ENCODE data around the gene SAMD4B. TPM values are rescaled to one million over a fixed set of nuclear protein-coding genes. Genes with fewer than 3 reads are reported as not detected.
A peak's percentile ranks its signal among the peaks of the same experiment; 100 is the strongest.

SAMD4B gene
- total and polyA plus RNA-seq, 2 of the 8 experiments (the other 6 are each of a cell fraction or from before 2014, with no cell fraction given): 137 to 158 TPM

DNA sequence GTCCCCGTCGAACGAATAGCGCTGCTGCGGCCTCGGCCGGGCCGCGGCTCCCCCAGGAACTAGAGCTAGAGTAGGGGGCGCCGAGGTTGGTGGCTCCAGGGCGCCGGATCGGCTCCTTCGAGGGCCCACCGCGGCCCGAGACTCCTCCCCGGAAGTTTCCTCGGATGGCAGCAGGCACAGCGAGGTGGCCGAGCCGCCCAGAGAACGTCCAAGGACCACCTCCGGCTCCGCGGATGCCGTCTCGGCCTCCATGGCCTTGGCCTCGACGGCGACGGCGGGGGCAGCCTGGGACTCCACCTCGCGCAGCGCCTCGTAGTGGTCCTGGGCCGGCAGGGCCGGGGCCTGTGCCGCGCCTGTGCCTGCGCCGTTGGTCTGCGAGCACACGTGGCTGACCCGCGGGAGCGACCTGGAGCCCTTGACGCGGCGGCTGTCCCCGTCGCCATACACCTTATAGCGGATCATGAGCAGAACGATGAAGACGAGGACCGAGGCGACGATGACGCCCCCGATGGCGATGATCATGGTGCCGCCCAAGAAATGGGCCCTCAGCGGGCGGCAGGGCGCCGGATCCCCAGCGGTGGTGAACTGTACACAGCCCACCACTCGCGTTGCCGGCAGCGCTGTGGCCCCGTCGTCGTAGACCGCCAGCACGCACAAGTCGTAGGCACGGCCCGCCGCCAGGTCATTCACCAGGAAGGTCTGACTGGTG is 34.2 kb upstream of the SAMD4B start:
- Histone ChIP-seq H3K36me3 (ENCODE audit: control insufficient read depth in 2 of 4, insufficient read depth in 4 of 4, low read length in 3 of 4) (no peaks in the 10 kb centered on the region; a peak in 1 of 8 replicates), H3K56ac (replicated peaks; ENCODE audit: insufficient read length, low read depth, low read length) (peak overlapping the region; percentile 24), H3K14ac (ENCODE audit: insufficient read length) (no peak overlapping the region), H3K4me2 (ENCODE audit: insufficient read depth in 1 of 2, low read depth in 2 of 2, low read length in 2 of 2) (peak overlapping the region; percentile 57 to 87), H3K79me1 (ENCODE audit: low read depth, low read length) (no peaks in the 10 kb centered on the region), H3K27me3 (replicated peaks in 1 of 4; ENCODE audit: control insufficient read depth in 3 of 4, extremely low read depth in 1 of 4, insufficient read depth in 3 of 4, low read length in 3 of 4) (peaks cover 0 to 29% (median 9%) of the 10 kb centered on the region in 4 experiments; a peak in 4 of 7 replicates), H3K4me1 (replicated peaks in 1 of 4; ENCODE audit: control insufficient read depth in 3 of 4, insufficient read depth in 4 of 4, low read length in 3 of 4) (peaks cover 1 to 14% (median 12%) of the 10 kb centered on the region in 4 experiments; a peak in 6 of 7 replicates), H2BK120ac (replicated peaks; ENCODE audit: low read depth, low read length) (no peak overlapping the region), H3K4ac (replicated peaks; ENCODE audit: insufficient read length, low read depth, low read length) (peak overlapping the region; percentile 62), H4K5ac (ENCODE audit: insufficient read length, low read depth, low read length) (no peak overlapping the region), H2BK20ac (ENCODE audit: low read length) (no peak overlapping the region), H3K9me3 (ENCODE audit: insufficient read depth in 2 of 2, low read depth in 1 of 2, low read length in 1 of 2) (no peaks in the 10 kb centered on the region), H3K79me2 (ENCODE audit: control insufficient read depth in 1 of 2, insufficient read depth in 2 of 2, low read length in 2 of 2) (no peaks in the 10 kb centered on the region), H3K18ac (ENCODE audit: extremely low read depth, low read length) (peak overlapping the region; percentile 85), H2AFZ (ENCODE audit: low read length) (no peak overlapping the region; the same call in 1 of the 2 replicates), H3K9ac (replicated peaks in 1 of 4; ENCODE audit: extremely low read depth in 1 of 4, low read depth in 3 of 4, low read length in 3 of 4) (peak overlapping the region in 2 of 4 experiments; percentile 2 to 58; a peak in 1 of 7 replicates), H4K8ac (ENCODE audit: extremely low read depth, insufficient read depth, low read length) (peak overlapping the region; percentile 88), H2AK5ac (ENCODE audit: low read depth, low read length) (no peak overlapping the region), H4K91ac (replicated peaks; ENCODE audit: insufficient read length, low read length) (peak overlapping the region; percentile 62), H2BK5ac (ENCODE audit: low read depth, low read length) (peak overlapping the region; percentile 28; the same call in 1 of the 2 replicates), H3K23me2 (ENCODE audit: low read depth, low read length) (peaks cover 12% of the 10 kb centered on the region; the same call in 1 of the 2 replicates), H3K23ac (ENCODE audit: insufficient read length) (no peak overlapping the region), H3K27ac (ENCODE audit: low read depth, low read length) (no peak overlapping the region), H4K20me1 (replicated peaks in 1 of 2; ENCODE audit: control insufficient read depth in 1 of 2, insufficient read depth in 2 of 2, low read length in 2 of 2) (no peaks in the 10 kb centered on the region), H2BK12ac (ENCODE audit: low read depth, low read length) (peak overlapping the region; percentile 19; the same call in 1 of the 2 replicates), H3K4me3 (ENCODE audit: extremely low read depth in 1 of 4, insufficient read depth in 2 of 4, low read depth in 3 of 4, low read length in 4 of 4) (peak overlapping the region; percentile 40 to 75 (median 64)), H2BK15ac (ENCODE audit: low read length) (no peak overlapping the region)
- 6% methylated on average over 72 of the region's 82 CpGs; no CpG with 5 or more reads in 1 of the 2 experiments for WGBS, 2 experiments (ENCODE audit: extremely low coverage in 1 of 2, insufficient coverage in 1 of 2, insufficient read length in 1 of 2, insufficient replicate concordance in 2 of 2, low coverage in 1 of 2, low lambda C conversion rate in 2 of 2, missing lambda C conversion rate in 1 of 2)
- FAIRE-seq: no peak
- DNase-seq (ENCODE audit: low read depth in 1 of 2, low spot score in 2 of 2): peak in 1 of 2 experiments; percentile 76
- POLR2A ChIA-PET (ENCODE audit: partially characterized antibody): interaction anchor here (0.6 kb wide), 1 partner anchor 35 kb away, joined by 3 read pairs; no protein-coding TSS in a partner anchor
- CTCF ChIA-PET (ENCODE audit: partially characterized antibody): interaction anchor here (0.6 to 1.3 kb wide), 3 partner anchors 12 to 19 kb away, joined by 3 to 4 read pairs (median 3); partner anchors contain the start of gene IFNL1
- TF ChIP-seq KDM1A (IDR thresholded peaks at IDR 0.05; ENCODE audit: borderline replicate concordance, low read length): no peak
- no peak for TF ChIP-seq BRCA1 (IDR thresholded peaks at IDR 0.05; ENCODE audit: low read depth, low read length)
- no peak for TF ChIP-seq YY1 (IDR thresholded peaks at IDR 0.05; ENCODE audit: low read depth, low read length)
- no peak for TF ChIP-seq POU5F1 (IDR thresholded peaks at IDR 0.05; ENCODE audit: low read depth, low read length)
- TF ChIP-seq TCF12 (IDR thresholded peaks at IDR 0.05; ENCODE audit: low read depth, low read length): no peak
- no peak for TF ChIP-seq SUZ12 (IDR thresholded peaks at IDR 0.05; ENCODE audit: low read length)
- TF ChIP-seq SP4 (IDR thresholded peaks at IDR 0.05; ENCODE audit: low read length): no peak
- TF ChIP-seq CTBP2 (IDR thresholded peaks at IDR 0.05; ENCODE audit: borderline replicate concordance, insufficient read depth, insufficient read length, low read length): no peak
- no peak for TF ChIP-seq POLR2A (IDR thresholded peaks at IDR 0.05; ENCODE audit: control extremely low read depth in 1 of 2, low read depth in 2 of 2, low read length in 2 of 2)

Data from H1 (cell line).